DMS 273 (cell line): Measurements from ENCODE around the gene PSMD1.

Experiments used
- DNase-seq: peaks from one replicate; lab custom pipeline; 2025; ENCODE audit not compliant: unreplicated experiment; lab: John Stamatoyannopoulos, UW

Gene PSMD1

DNA sequence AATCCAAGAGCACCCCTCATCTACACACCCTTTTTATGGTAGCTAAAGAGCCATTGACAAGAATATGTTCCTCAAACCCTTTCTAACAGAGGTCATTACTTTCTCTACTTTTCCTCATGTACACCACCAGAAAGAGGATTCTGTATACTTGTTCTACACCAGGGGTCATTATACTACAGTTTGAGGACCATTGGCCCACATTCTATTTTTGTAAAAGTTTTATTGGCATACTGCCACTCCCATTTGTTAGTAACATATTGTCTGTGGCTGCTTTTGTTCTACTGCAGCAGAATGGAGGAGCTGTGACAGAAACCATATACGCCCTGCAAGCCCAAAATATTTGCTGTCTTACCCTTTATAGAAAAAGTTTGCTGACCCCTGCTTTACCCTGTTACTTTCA, 53.9 kb downstream of the PSMD1 start:
- DNase-seq, result peak; percentile 12

DNA sequence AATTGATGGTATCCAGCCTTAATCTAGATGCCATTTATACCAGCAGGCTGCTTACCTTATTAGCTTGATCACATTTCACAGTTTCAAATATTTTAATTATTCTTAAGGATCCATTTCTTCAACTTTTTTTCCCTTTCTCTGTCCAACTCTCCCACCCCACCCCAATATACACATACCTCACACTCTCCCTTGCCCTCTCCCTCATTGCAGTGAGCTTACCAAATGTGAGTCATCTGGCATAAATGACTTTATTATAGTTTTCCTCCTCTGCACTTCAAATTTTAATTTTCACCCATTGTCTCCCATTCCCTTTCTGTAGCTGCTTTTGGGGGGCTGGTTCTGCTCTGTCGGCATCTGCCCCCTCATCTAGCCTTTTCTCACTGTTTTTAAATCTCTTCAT, 55.3 kb downstream of the PSMD1 start:
- DNase-seq, result no peak

DNA sequence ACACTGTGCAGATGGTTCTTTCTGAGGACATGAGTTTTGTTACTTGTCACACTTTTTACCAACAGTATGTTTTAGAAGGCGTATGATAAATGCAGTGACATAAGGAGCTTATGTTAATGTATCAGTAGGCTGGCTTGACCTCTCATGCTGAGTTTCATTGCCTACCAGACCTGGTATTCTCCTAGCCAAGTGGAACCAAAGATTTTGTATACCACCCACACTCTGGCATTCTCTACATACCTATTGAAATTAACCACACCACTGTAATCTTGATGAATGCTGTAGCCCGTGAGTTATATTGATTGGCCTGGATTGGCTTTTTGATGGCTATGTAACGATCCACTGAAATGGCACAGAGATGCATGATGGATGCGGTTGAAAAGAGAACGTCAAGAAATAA, 56.8 kb downstream of the PSMD1 start:
- DNase-seq, result peak; percentile 48

- DNase-seq, result no peak
These were observed 59.0 kb downstream of the PSMD1 start for GRCh38 chr2:231115651-231116050.

- DNase-seq, result no peak
These were observed 60.5 kb downstream of the PSMD1 start for GRCh38 chr2:231117148-231117547.

- no peak for DNase-seq
These were observed 61.4 kb downstream of the PSMD1 start for GRCh38 chr2:231117922-231118613.

GRCh38 chr2:231118614-231118942, 61.9 kb downstream of the PSMD1 start:
- no peak for DNase-seq

GRCh38 chr2:231123362-231123898, 66.8 kb downstream of the PSMD1 start:
- DNase-seq, result no peak

DNA sequence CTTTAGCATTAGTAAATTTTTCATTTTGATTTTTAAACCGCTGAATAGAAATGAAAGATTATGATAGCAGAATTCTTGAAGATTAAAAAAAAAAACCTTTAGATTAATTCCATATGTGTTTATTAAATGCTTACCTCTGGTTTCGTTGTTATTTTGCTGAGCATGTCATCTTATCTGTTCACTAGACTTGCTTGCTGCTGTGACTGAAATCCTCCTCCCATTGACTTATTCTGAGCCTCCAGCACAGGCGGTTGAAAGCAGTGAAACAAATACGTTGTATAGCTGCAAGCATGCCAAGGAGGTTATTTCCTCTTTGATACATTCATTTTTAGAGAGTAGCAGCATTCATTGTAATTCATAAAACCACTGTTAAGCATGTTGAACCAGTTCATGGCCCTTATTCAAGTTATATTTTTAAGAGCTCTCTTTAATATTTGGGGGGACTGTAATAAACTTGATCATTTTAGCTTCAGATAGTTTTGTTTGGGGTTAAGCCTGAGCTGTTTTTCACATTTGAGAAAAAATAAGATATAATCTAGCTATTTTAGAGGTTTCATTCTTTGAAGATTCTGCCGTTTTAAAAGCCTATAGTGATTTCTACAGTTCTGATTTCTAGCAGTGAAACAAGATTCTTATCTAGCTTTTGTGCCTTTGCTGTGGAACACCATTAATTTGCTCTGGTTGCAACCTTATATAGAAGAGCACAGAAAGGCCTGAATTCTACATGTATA, 68.3 kb downstream of the PSMD1 start, which contains the start of gene HTR2B:
Gene HTR2B (minus strand): TSS at position 205 of the 731 bp plus-strand sequence. CDS start 1,278 bp downstream, outside the sequence.
- no peak for DNase-seq

DNA sequence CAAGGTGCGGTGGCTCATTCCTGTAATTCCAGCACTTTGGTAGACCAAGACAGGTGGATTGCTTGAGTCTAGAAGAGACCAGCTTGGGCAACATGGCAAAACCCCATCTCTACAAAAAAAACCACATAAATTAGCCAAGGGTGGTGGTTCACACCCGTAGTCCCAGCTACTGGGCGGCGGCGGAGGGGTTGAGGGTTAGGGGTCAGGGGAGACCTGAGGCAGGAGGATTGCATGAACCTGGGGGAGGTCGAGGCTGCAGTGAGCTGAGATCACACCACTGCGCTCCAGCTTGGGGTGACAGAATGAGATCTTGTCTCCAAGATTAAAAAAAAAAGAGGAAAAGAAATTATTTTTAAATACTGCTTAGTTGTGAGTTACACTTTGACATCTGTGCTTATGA, 69.5 kb downstream of the PSMD1 start:
- no peak for DNase-seq

DNA sequence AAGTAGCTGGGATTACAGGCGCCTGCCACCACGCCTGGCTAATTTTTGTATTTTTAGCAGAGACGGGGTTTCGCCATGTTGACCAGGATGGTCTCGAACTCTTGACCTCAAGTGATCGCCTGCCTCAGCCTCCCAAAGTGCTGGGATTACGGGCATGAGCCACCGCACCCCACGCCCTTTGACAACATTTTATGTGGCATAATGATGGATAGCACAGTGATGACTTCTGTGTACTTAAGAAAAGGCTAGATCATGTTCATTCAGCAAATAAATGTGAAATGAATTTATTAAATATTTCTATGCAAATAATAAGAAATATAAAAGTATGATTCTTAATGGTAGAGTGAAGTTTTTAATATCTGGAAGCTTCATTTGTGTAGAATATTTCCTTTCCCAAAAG, 70.8 kb downstream of the PSMD1 start:
- DNase-seq, result no peak

- DNase-seq, result no peak
These were observed 71.3 kb downstream of the PSMD1 start for GRCh38 chr2:231127936-231128335.

DNA sequence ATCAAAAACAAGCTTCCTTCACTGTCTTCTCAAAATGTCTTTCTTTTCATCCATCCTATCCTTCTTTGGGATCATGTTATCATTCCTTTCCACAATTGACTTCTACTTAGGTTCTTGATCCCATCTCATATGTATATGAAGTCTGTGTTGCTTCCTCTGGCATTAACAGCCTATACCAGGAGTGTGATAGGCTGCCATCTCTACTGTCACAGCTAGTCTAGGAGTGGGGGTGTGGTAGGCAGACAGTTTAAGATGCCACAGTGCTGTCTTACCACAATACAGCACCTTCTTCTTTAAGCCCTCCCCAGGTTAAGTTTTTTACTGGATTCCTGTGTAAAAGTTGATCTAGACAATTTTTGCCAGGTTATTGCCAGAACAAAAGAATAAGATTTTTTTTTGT, 71.9 kb downstream of the PSMD1 start:
- DNase-seq, result no peak

DNA sequence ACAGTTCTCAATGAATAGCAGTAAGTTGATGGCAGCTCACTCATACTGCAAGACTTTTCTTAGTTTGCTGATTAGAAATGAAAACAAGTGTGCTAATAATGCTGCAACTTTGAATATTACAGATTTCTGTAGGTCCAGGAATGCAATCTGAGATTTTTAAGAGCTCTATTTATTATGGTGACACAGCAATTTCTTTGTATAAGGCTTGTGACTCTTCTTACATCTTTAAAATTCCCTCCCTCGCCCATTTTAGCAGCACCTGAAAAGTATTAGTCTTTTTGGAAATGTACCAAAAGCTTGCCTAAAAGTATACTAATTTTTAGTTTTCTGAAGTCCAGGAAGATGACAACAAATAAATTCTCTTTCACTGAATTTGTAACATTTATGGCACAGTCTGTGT, 72.5 kb downstream of the PSMD1 start:
- no peak for DNase-seq

DNA sequence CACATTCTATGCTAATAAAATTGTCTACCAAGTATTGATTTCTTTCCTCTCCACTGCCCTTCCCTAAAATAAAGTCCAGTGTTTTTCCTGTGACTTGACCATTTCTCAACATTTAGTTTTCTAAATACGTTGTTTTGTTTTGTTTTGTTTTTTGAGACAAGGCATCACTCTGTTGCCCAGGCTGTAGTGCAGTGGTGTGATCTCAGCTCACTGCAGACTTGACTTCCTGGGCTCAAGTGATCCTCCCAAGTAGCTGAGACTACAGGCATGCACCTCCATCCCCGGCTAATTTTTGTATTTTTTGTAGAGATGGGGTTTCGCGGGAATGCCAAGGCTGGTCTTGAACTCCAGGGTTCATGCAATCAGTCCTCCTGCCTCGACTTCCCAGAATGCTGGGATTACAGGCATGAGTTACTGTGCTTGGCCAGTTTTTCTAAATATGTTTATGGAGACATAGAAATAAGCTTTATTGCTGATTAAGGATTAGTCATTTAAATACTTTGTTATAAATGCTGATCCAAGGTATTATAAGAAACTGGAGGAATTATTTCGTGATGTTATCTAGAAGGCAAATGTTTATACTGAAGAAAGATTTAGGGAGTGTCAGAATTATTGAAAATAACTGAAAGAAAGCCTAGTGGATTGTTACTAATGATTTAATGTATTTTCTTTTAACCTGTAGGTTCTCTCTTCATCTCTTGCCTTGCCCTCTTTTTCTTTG, 73.8 kb downstream of the PSMD1 start:
- DNase-seq, result no peak

DNA sequence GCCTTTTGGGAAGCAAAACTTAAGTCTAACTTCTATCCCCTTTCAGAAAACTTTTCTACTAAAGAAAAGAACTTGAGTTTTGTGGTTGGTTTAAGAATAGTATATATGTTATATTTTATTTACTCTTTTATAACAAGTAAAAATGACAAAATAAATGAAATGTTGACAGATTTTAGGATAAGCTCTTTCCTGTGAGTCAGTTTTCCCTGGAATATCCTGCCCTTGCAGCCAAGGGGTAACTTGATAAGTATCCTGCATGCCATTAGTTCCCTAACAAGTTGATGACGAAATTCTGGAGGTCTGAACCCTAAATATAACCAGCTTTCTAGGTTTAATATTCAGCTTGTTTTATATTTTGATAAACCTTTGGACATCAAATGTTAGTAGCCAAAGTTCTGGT, 75.5 kb downstream of the PSMD1 start:
- no peak for DNase-seq

DNA sequence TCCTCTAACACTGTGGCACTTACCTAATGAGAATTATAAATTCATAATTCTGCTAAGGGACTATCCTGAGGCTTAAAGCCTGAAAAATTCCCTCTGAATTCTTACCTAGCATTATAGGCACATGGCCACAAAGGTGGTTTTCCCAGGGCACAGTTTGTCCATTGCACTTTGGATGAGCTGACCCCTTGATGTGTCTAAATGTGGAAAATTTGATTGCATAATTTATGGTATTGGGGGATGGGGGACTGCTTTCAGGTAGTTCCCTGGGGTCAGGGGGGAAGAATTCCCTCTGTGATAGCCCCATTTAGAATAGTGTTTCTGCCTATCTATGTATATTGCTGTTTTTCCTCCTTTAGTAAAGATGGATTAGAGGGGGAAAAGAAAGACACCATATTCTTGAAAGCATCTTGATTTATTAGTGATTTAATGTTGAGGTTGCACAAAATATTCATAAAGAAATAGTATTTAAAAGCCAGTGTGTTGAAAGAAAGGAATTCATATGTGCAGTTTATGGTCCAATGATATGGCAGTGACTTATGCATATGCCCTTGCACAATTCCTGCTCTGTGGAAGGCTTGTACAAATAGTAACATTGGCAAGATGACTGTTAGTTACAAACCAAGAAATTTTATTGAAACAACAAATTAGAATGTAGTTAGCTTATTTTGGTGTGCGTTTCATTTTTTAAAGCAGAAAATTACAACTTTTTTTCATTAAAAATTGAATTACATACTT, 76.9 kb downstream of the PSMD1 start:
- no peak for DNase-seq

GRCh38 chr2:231134910-231135655, 78.4 kb downstream of the PSMD1 start:
- peak; percentile 20 for DNase-seq

DNA sequence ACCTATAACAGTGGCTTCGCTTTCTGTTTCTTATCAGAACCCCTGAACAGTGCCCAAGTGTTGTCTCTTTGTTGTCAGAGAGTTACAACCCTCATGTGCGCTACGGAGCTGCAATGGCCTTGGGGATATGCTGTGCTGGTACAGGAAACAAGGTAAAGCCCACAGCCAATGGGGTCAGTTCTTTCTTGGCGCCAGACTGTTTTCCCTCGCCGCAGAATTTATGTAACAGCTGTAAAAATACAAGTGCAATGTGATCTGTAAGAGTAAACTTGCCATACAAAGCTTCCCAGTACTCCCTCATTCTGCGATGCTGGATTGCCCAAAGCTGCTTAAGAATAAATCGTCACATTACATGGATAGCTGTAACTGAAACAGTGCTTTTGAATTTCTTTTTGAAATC, 82.0 kb downstream of the PSMD1 start:
- no peak for DNase-seq

DNA sequence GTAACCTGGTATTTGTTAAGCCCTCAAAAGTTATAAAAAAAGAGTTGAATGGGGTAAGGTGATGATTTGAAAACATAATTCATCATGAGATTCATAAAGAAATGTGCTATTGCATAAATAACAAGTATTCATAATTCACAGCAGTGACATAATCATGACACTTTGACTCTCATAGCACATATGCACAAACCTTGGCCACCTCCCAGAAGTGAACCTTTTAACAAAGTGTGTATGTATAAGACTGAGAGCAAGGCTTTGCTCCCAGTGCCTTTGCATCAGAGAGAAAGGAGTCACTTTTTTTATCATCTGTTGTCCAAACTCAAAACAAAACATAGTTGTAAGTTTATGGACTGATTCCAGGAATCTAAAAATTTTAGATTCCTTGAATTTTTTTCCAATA, 83.1 kb downstream of the PSMD1 start:
- DNase-seq, result peak; percentile 3
